Memory B cell (primary cell): ENCODE results near the gene ISLR.

Experiments
- ATAC-seq: fragments of 150-1000 bp; cut with Tn5 transposase; 2 replicates; pipeline ENCODE4 v1.10.0; 2021; ENCODE audit warnings: low read depth, mild to moderate bottlenecking, moderate library complexity
- DNase-seq, 2 donors: peaks; one replicate each; pipeline ENCODE4 v3.0.0; 2022; ENCODE audit warnings: low spot score in 2 of 2
- H3K27ac Mint-ChIP-seq: one replicate; pipeline ENCODE4 v1.8.0; 2022; ENCODE audit warnings: mild to moderate bottlenecking, moderate library complexity, mixed read lengths
- H3K27me3 Mint-ChIP-seq: one replicate; pipeline ENCODE4 v1.8.0; 2022; ENCODE audit warnings: mixed read lengths
- H3K36me3 Mint-ChIP-seq: one replicate; pipeline ENCODE4 v1.8.0; 2022; ENCODE audit warnings: mild to moderate bottlenecking, mixed read lengths
- H3K4me1 Mint-ChIP-seq: one replicate; pipeline ENCODE4 v1.8.0; 2022; ENCODE audit warnings: mixed read lengths
- H3K4me3 Mint-ChIP-seq: one replicate; pipeline ENCODE4 v1.8.0; 2022; ENCODE audit warnings: mild to moderate bottlenecking, moderate library complexity, mixed read lengths
- H3K9me3 Mint-ChIP-seq: one replicate; pipeline ENCODE4 v1.8.0; 2022; ENCODE audit warnings: mixed read lengths

The ISLR gene

DNA sequence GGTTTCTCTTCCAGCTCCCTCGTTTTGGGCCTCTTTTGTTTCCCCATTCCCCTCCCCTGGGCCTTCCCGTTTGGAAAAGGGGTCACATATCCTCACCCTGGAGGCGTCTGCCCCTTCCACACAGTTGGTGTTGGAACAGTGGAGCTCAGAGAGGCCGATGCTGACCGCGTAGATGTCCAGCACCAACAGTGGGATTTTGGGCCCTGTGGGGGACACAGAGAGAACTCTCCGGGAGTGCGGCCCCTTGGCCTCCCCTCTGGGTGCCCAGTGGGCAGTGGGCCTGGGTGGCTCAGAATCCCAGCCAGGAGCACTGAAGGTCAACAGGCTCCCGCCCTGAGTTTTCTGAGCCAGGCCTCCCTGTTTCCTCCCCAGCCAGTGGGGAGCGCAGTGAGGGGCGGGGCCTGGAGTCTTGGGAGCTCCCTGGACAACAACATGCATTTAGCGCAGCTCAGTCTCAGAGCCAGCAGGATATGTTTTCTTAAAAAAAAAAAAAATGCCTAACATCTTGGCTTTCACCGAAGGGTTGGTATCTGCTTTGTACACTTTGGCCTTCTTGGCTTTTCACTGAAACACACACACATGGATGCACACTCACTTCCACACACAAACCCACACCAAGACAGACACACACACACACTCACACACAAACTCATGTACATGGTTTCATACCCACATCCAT lies 670 bp upstream of the ISLR start:
- no peak overlapping the region for H3K27ac Mint-ChIP-seq
- no peak for ATAC-seq
- H3K9me3 Mint-ChIP-seq: no peaks in the 10 kb centered on the region
- H3K36me3 Mint-ChIP-seq: no peaks in the 10 kb centered on the region
- H3K4me1 Mint-ChIP-seq: no peaks in the 10 kb centered on the region
- no peak overlapping the region for H3K4me3 Mint-ChIP-seq
- DNase-seq: no peak
- H3K27me3 Mint-ChIP-seq: peaks cover 14% of the 10 kb centered on the region

GRCh38 chr15:74174219-74174957 lies 878 bp downstream of the ISLR start:
- ATAC-seq: no peak
- no peak overlapping the region for H3K4me3 Mint-ChIP-seq
- DNase-seq: no peak
- no peak overlapping the region for H3K27ac Mint-ChIP-seq
- peaks cover 14% of the 10 kb centered on the region for H3K27me3 Mint-ChIP-seq
- H3K4me1 Mint-ChIP-seq: no peaks in the 10 kb centered on the region
- no peaks in the 10 kb centered on the region for H3K9me3 Mint-ChIP-seq
- H3K36me3 Mint-ChIP-seq: no peaks in the 10 kb centered on the region

DNA sequence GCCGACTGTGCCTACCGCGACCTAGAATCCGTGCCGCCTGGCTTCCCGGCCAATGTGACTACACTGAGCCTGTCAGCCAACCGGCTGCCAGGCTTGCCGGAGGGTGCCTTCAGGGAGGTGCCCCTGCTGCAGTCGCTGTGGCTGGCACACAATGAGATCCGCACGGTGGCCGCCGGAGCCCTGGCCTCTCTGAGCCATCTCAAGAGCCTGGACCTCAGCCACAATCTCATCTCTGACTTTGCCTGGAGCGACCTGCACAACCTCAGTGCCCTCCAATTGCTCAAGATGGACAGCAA lies 1.4 kb downstream of the ISLR start:
- no peak for DNase-seq
- ATAC-seq: no peak
- H3K36me3 Mint-ChIP-seq: no peaks in the 10 kb centered on the region

DNA sequence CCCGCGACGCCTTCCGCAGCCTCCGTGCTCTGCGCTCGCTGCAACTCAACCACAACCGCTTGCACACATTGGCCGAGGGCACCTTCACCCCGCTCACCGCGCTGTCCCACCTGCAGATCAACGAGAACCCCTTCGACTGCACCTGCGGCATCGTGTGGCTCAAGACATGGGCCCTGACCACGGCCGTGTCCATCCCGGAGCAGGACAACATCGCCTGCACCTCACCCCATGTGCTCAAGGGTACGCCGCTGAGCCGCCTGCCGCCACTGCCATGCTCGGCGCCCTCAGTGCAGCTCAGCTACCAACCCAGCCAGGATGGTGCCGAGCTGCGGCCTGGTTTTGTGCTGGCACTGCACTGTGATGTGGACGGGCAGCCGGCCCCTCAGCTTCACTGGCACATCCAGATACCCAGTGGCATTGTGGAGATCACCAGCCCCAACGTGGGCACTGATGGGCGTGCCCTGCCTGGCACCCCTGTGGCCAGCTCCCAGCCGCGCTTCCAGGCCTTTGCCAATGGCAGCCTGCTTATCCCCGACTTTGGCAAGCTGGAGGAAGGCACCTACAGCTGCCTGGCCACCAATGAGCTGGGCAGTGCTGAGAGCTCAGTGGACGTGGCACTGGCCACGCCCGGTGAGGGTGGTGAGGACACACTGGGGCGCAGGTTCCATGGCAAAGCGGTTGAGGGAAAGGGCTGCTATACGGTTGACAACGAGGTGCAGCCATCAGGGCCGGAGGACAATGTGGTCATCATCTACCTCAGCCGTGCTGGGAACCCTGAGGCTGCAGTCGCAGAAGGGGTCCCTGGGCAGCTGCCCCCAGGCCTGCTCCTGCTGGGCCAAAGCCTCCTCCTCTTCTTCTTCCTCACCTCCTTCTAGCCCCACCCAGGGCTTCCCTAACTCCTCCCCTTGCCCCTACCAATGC lies 2.0 kb downstream of the ISLR start:
- DNase-seq (no peak), ATAC-seq (no peak)
- Mint-ChIP-seq H3K4me1 (no peaks in the 10 kb centered on the region), H3K27me3 (peaks cover 15% of the 10 kb centered on the region), H3K4me3 (no peak overlapping the region), H3K27ac (no peak overlapping the region), H3K36me3 (no peaks in the 10 kb centered on the region), H3K9me3 (no peaks in the 10 kb centered on the region)

More for the DNA sequence above, 1.4 kb downstream of the ISLR start:
- no peak overlapping the region for H3K4me3 Mint-ChIP-seq
- H3K27ac Mint-ChIP-seq: no peak overlapping the region
- peaks cover 14% of the 10 kb centered on the region for H3K27me3 Mint-ChIP-seq
- no peaks in the 10 kb centered on the region for H3K9me3 Mint-ChIP-seq
- no peaks in the 10 kb centered on the region for H3K4me1 Mint-ChIP-seq

- ATAC-seq (no peak), DNase-seq (no peak)
- Mint-ChIP-seq H3K4me1 (no peaks in the 10 kb centered on the region), H3K9me3 (no peaks in the 10 kb centered on the region), H3K36me3 (no peaks in the 10 kb centered on the region), H3K4me3 (no peak overlapping the region), H3K27me3 (peaks cover 16% of the 10 kb centered on the region), H3K27ac (no peak overlapping the region)
Measured at GRCh38 chr15:74176262-74177214, 3.0 kb downstream of the ISLR start.

DNA sequence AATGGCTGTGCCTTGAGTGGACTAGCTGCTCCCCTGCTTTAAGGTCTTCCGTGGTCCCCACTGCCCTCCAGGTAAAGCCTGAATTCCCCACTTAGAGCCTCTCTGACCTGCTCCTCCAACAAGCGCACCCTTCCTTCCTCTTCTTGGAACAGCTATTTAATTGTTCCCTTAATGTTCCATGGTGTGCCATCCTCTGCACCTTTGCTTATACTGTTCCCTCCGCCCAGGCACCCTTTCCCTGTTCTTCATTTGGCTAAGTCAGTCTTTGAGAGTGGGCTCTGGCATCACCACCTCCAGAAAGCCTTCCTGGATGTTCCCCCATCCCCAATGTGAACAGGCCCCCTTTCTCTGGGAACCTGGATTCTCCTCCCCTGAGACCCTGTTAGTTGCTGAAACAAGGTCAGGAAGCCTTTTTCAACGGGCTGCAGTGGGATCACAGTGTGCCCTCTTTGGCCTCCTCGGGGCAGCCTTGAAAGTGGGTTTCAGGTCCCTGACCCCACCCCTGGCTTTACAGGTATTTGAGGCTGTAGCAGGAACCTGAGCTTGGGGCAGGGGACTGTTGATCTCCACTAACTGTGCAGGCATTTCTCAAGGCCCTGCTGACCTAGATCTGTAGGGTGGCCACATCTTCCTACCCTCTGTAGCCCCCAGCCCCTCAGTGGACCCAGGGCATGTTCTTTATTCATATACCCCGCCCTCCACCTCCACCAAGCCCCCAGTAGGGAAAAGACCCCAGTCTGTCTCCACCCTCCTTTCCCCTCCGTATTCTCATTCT lies 5.0 kb downstream of the ISLR start:
- Mint-ChIP-seq H3K27me3 (peaks cover 18% of the 10 kb centered on the region), H3K27ac (no peak overlapping the region), H3K36me3 (no peaks in the 10 kb centered on the region), H3K4me1 (no peaks in the 10 kb centered on the region), H3K9me3 (no peaks in the 10 kb centered on the region), H3K4me3 (no peak overlapping the region)
- DNase-seq (no peak), ATAC-seq (no peak)

- peaks cover 18% of the 10 kb centered on the region for H3K27me3 Mint-ChIP-seq
- ATAC-seq (no peak), DNase-seq (no peak)
- no peak overlapping the region for H3K4me3 Mint-ChIP-seq
- H3K36me3 Mint-ChIP-seq: no peaks in the 10 kb centered on the region
- no peaks in the 10 kb centered on the region for H3K4me1 Mint-ChIP-seq
- H3K27ac Mint-ChIP-seq: no peak overlapping the region
- no peaks in the 10 kb centered on the region for H3K9me3 Mint-ChIP-seq
Measured at GRCh38 chr15:74179101-74179841, 5.8 kb downstream of the ISLR start.

- H3K4me3 Mint-ChIP-seq: no peak overlapping the region
- DNase-seq (no peak), ATAC-seq (no peak)
- no peaks in the 10 kb centered on the region for H3K4me1 Mint-ChIP-seq
- H3K27ac Mint-ChIP-seq: no peak overlapping the region
- H3K27me3 Mint-ChIP-seq: peaks cover 18% of the 10 kb centered on the region
- no peaks in the 10 kb centered on the region for H3K36me3 Mint-ChIP-seq
- no peaks in the 10 kb centered on the region for H3K9me3 Mint-ChIP-seq
Measured at GRCh38 chr15:74179983-74180880, 6.7 kb downstream of the ISLR start.

DNA sequence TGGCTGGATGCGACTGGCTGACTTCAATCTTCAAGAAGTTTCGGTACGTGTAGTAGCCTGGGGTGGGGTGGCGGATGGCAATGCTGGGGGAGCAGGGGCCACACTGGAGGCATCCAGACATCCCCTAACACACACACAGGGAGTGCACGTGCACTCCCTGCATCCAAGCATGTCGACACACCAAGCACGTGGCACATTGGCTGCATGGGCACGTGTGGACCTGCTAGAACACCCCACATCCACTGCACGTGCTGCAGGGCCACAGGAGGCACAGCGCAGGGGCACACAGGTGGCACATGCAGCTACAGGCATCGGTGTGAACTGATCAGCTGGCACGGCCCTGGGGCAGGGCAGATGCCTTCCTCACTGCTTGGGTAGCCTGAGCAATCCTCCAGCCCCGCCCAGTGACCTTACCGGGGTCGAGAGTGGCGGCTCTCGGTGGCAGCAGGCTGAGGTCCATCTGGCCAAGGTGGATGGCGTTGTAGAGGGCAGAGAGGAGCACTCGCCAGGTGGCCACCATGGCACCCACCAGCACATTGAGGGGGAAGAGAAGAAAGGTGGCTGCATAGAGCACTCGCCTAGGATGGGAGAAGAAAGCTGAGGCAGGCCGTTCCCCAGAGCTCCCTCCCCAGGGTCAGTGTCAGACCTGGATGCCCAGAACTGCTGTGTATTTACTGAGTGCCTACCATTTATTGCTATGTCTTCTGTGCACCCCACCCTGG lies 7.5 kb downstream of the ISLR start:
- Mint-ChIP-seq H3K27me3 (peaks cover 18% of the 10 kb centered on the region), H3K4me1 (no peaks in the 10 kb centered on the region)
- ATAC-seq: no peak

GRCh38 chr15:74182131-74182530 lies 8.6 kb downstream of the ISLR start:
- no peaks in the 10 kb centered on the region for H3K36me3 Mint-ChIP-seq
- DNase-seq (no peak), ATAC-seq (no peak)
- H3K9me3 Mint-ChIP-seq: no peaks in the 10 kb centered on the region
- no peak overlapping the region for H3K4me3 Mint-ChIP-seq
- H3K4me1 Mint-ChIP-seq: peaks cover under 1% of the 10 kb centered on the region
- H3K27me3 Mint-ChIP-seq: peaks cover 16% of the 10 kb centered on the region
- no peak overlapping the region for H3K27ac Mint-ChIP-seq

More for the DNA sequence above, 7.5 kb downstream of the ISLR start:
- no peaks in the 10 kb centered on the region for H3K36me3 Mint-ChIP-seq
- H3K4me3 Mint-ChIP-seq: no peak overlapping the region
- DNase-seq: no peak
- H3K9me3 Mint-ChIP-seq: no peaks in the 10 kb centered on the region
- H3K27ac Mint-ChIP-seq: no peak overlapping the region

- ATAC-seq: no peak
Measured at GRCh38 chr15:74184582-74185091, 11.1 kb downstream of the ISLR start.

More at GRCh38 chr15:74184582-74185091, 11.1 kb downstream of the ISLR start:
- Mint-ChIP-seq H3K36me3 (no peaks in the 10 kb centered on the region), H3K27me3 (peaks cover 11% of the 10 kb centered on the region), H3K4me3 (no peak overlapping the region), H3K9me3 (no peaks in the 10 kb centered on the region), H3K27ac (no peak overlapping the region), H3K4me1 (peaks cover 2% of the 10 kb centered on the region)
- no peak for DNase-seq
